OCI-LY1 (cell line): ENCODE data around the gene ASS1.

Source experiments
- EZH2 ChIP-seq: fragments of 200-600 bp; sonication (generic), shearing (Covaris generic); IDR thresholded peaks from 2 replicates; pipeline ENCODE4 v1.8.0; 2017; ENCODE audit warnings: borderline replicate concordance, mixed run types, mild to moderate bottlenecking, antibody characterized with exemption, low read length, moderate library complexity, mixed read lengths
- TF ChIP-seq, protein P1 (sequence below): fragments of 200-600 bp; sonication (generic), shearing (Covaris generic); IDR thresholded peaks from 2 replicates; pipeline ENCODE4 v1.5.1; 2017; ENCODE audit warnings: mild to moderate bottlenecking, antibody characterized with exemption, low read length, moderate library complexity, mixed read lengths

DNA sequence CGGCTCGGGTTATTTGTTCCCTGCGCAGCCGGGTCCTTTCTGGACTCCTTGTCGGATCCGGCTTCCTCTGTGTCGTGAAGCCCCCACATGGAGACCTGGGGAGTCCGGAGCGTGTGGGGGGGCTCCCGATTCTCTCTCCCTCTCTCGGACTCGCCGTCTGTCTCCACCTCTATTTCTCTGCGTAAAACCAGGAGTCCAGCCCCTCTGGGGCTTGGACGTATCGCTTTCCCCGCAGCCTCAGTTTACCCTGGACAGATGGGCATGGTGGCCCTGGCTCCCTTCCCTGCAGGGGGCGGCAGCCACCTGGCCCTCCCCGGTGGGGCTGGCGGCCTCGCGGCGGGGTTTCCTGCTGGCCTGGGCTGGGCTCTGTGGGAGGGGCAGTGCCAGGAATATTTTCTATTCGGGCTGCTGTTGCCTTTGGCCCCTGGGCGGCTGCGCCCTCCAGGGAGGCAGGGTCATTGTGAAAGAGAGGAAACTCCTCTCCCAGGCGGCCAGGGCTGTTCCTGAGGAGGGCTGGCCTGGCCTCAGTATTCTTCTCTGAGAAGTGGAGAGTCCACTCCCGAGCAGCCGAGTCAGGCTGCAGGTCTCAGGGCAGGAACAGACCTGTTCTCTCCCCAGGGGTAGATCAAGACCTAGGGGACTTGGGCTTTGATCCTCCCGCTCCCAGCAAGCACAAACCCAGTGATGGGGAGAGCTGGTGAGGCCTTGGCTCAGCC is 665 bp downstream of the ASS1 start:
- TF ChIP-seq, protein P1, sequence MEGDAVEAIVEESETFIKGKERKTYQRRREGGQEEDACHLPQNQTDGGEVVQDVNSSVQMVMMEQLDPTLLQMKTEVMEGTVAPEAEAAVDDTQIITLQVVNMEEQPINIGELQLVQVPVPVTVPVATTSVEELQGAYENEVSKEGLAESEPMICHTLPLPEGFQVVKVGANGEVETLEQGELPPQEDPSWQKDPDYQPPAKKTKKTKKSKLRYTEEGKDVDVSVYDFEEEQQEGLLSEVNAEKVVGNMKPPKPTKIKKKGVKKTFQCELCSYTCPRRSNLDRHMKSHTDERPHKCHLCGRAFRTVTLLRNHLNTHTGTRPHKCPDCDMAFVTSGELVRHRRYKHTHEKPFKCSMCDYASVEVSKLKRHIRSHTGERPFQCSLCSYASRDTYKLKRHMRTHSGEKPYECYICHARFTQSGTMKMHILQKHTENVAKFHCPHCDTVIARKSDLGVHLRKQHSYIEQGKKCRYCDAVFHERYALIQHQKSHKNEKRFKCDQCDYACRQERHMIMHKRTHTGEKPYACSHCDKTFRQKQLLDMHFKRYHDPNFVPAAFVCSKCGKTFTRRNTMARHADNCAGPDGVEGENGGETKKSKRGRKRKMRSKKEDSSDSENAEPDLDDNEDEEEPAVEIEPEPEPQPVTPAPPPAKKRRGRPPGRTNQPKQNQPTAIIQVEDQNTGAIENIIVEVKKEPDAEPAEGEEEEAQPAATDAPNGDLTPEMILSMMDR: no peak
- no peak for TF ChIP-seq EZH2
